Limb (tissue), 2 donors: Measurements from ENCODE around the gene SLC26A9.
"Not testable (repeated sequence)": the region's sequence is repeated elsewhere in the genome, so short reads cannot be mapped to it uniquely, and the experiment has no call there.

Experiments
- DNase-seq, 2 donors: peaks; one replicate each; pipeline ENCODE4 v3.0.0-alpha.2; 2016; ENCODE audit errors: extremely low spot score in 2 of 2

The SLC26A9 gene

DNA sequence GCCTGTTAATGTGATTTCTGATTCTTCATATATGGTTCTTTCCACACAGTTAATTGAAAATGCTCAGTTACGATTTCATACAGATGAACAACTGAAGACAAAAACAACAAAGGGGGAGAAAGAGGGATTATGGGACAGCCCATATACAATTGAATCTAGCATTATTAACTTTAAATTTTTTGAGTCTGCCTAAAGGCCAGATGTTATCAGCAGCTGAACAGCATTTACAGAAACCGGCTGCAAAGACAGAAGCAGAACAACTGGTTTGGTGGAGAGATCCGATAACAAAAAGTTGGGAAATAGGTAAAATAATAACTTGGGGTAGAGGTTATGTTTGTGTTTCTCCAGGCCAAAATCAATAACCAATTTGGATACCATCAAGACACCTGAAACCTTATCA lies 49.1 kb downstream of the SLC26A9 start:
- DNase-seq = not testable (repeated sequence)

DNA sequence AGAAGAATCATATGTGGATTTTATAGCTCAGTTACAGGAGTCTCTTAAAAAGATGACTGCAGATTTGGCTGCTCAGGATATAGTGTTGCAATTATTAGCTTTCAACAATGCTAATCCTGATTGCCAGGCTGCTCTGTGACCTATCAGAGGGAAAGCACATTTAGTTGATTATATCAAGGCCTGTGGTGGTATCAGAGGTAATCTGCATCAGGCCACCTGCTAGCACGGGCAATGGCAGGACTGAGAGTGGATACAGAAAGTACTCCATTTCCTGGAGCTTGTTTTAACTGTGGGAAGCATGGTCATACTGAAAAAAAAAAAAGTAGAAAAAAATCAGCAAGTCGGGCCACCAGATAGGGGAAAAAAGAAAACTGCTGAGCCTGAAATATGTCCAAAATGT lies 51.1 kb downstream of the SLC26A9 start:
- DNase-seq = not testable (repeated sequence)

DNA sequence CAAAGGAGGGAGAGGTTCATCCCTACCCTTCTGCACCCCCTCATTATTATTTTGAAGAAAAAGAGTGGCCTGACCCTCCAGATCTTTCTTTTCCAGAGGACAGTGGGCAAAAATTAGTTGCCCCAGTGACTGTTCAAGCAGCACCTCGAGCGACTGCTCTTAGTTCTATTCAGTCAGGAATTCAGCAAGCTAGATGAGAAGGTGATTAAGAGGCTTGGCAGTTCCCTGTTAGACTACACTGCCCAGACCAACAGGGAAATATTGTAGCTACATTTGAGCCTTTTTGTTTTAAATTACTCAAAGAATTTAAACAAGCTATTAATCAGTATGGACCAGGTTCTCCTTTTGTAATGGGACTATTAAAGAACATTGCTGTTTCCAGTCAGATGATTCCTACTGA lies 51.8 kb downstream of the SLC26A9 start:
- DNase-seq = not testable (repeated sequence)

DNA sequence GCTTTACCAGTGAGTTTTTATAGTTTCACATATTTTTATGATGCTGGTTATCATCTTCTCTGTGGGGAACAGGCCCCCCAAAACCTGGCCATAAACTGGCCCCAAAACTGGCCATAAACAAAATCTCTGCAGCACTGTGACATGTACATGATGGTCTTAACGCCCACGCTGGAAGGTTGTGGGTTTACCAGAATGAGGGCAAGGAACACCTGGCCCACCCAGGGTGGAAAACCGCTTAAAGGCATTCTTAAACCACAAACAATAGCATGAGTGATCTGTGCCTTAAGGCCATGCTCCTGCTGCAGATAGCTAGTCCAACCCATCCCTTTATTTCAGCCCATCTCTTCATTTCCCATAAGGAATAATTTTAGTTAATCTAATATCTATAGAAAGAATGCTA lies 52.6 kb downstream of the SLC26A9 start:
- DNase-seq = not testable (repeated sequence)

DNA sequence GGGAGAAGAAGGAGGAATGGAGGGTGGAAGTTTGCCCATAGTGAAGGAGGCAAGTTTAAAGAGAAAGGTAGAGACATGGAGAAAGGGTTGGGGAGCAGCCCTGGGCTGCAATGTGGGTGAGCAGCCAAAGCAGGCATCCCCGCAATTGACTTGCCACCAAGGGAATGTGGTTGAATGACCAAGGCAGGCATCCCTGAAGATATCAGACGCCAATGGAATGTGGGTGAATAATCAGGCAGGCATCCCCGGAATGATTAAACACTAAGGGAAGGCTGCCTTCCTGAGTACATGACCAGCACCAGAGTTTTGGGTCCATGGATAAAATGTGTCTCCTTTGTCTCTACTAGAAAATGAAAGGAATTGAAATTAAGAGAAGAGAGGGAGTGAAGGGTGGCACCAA lies 53.5 kb downstream of the SLC26A9 start:
- DNase-seq = not testable (repeated sequence)

DNA sequence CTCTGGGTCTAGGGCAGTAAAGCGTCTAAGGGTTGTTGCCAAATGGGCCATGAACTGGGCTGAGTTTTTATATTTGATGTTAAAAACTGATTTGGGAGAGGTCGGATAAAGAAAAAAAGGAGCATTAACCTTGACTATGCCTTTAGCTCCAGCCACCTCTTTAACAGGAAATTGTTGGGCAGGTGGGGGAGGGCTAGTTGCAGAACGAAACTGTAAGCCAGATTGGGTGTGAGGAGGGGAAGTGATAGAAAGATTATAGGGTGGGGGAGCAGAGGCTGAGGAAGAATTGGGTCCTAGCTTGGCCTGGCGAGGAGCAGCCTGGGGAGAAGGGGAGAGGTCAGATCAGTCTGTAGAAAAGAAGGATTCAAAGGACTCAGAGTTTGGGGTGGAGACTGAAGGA lies 54.2 kb downstream of the SLC26A9 start:
- DNase-seq = not testable (repeated sequence)

DNA sequence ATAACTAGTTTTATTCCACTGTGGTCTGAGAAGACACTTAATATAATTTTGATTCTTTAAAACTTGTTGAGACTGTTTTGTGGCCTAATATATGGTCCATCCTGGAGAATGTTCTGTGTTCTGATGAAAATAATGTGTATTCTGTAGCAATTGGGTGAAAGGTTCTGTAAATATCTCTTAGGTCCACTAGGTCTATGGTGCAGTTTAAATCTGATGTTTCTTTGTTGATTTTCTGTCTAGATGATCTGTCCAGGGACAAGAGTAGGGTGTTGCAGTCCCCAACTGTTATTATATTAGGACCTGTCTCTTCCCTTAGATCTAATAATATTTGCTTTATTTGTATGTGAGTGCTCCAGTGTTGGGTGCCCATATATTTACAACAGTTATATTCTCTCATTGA lies 59.5 kb downstream of the SLC26A9 start:
- DNase-seq = no peak

DNA sequence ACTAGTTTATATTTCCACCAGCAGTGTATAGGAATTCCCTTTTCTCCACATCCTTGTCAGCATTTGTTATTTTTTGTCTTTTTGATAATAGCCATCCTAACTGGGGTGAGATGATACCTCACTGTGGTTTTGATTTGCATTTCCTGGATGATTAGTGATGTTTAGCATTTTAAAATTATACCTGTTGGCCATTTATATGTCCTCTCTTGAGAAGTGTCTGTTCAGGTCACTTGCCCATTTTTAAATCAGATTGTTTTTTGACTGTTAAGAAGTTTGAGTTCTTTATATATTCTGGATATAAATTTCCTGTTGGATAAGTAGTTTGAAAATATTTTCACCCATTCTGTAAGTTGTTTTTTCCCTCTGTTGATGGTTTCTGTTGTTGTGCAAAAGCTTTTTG lies 62.3 kb downstream of the SLC26A9 start:
- no peak for DNase-seq

DNA sequence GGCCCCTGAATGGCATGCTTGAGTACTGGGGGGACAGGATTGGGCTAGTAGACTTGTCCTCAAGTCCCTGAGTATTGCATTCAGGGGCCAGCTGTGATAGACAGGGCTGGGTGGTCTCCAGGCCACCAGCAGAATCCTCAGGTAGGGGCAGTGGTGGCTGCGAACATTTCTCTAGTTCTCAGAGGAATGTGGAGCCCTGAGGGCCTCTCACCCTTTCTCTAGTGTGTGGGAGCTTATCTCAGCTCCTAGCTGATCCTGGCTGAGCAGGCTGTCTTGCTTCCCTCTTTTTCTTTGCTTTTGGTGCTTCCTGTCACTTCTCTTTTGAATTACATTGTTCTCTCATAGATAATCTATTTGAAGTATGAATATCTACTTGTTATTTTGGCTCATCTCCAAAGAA lies 63.3 kb downstream of the SLC26A9 start:
- DNase-seq = no peak

DNA sequence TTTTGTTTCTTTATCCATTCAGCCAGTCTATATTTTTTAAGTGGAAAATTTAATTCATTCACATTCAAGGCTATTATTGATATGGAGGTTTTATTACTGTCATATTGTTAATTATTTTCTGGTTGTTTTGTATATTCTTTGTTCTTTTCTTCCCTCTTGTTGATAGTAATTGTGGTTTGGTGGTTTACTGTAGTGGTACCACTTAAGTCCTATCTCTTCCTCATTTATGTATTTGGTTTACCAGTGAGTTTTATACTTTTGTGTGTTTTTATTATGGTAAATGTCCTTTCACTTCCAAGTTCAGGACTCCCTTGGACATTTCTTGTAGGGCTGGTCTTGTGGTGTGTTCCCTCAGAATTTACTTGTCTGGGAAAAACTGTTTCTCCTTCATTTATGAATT lies 65.2 kb downstream of the SLC26A9 start:
- no peak for DNase-seq

DNA sequence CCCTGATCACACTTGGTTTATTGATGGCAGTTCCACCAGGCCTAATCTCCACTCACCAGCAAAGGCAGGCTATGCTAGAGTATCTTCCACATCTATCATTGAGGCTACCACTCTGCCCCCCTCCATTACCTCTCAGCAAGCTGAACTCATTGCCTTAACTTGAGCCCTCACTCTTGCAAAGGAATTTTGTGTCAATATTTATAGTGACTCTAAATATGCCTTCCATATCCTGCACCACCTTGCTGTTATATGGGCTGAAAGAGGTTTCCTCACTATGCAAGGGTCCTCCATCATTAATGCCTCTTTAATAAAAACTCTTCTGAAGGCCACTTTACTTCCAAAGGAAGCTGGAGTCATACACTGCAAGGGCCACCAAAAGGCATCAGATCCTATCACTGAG lies 70.1 kb downstream of the SLC26A9 start:
- not testable (repeated sequence) for DNase-seq

DNA sequence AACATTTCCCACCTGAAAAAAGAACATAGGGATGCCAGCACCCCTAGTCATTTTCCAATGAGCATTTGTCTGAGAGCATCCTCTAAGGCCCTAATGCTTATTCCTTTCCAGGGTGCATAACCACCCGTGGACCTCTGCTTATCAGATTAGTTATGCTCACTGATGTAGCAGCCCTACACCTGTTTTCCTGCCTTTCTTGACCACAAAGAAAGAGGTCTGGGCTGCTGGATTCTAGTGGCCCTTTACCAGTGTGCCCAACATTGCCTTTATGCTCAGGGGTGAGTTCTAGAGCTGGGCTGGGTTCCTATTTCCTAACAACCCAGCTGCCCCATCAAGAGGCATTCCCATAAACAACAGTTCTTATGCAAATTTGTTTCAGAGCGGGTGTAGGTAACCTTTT lies 73.0 kb downstream of the SLC26A9 start:
- DNase-seq = no peak
